Activated T-helper 17 cell treated with anti-CD3 and anti-CD28 coated beads, Interleukin-2, amount 50 U/mL, for 72 hours (primary cell): Measurements from ENCODE around the gene CPSF4. TPM values are rescaled to one million over a fixed set of nuclear protein-coding genes. Genes with fewer than 3 reads are reported as not detected.
"Not testable (repeated sequence)": the region's sequence is repeated elsewhere in the genome, so short reads cannot be mapped to it uniquely, and the experiment has no call there.

Experiments
- ATAC-seq: fragments of 150-1000 bp; cut with Tn5 transposase; replicated peaks from 2 replicates; pipeline ENCODE4 v1.10.0; 2021; ENCODE audit warnings: mild to moderate bottlenecking, moderate library complexity
- H3K27ac Mint-ChIP-seq: one replicate; pipeline ENCODE4 v1.8.0; 2022; ENCODE audit warnings: mixed read lengths
- H3K27me3 Mint-ChIP-seq: one replicate; pipeline ENCODE4 v1.8.0; 2022; ENCODE audit warnings: mixed read lengths
- H3K36me3 Mint-ChIP-seq: one replicate; pipeline ENCODE4 v1.8.0; 2022; ENCODE audit warnings: low read depth, mild to moderate bottlenecking, mixed read lengths
- H3K4me1 Mint-ChIP-seq: one replicate; pipeline ENCODE4 v1.8.0; 2022; ENCODE audit warnings: mixed read lengths
- H3K4me3 Mint-ChIP-seq: one replicate; pipeline ENCODE4 v1.8.0; 2022; ENCODE audit warnings: mild to moderate bottlenecking, mixed read lengths
- H3K9me3 Mint-ChIP-seq: one replicate; pipeline ENCODE4 v1.8.0; 2022; ENCODE audit warnings: mixed read lengths
- total RNA-seq, 2 donors: library from RNA; stranded (reverse); gene quantifications; one replicate each; pipeline ENCODE4 v1.2.3, GENCODE V29; 2022

CPSF4 gene
- total RNA-seq, 2 donors from 2014 or later = 36.8 to 38.9 TPM

GRCh38 chr7:99473315-99473596 lies 34.5 kb downstream of the CPSF4 start:
- no peaks in the 10 kb centered on the region for H3K27me3 Mint-ChIP-seq
- H3K4me3 Mint-ChIP-seq = peak overlapping the region; percentile 89
- H3K36me3 Mint-ChIP-seq = peaks cover 36% of the 10 kb centered on the region
- H3K4me1 Mint-ChIP-seq = peaks cover 17% of the 10 kb centered on the region
- peak overlapping the region; percentile 89 for H3K27ac Mint-ChIP-seq
- peak; percentile 6 for ATAC-seq
- H3K9me3 Mint-ChIP-seq = no peaks in the 10 kb centered on the region

- ATAC-seq = no peak
- no peaks in the 10 kb centered on the region for H3K27me3 Mint-ChIP-seq
- H3K9me3 Mint-ChIP-seq = no peaks in the 10 kb centered on the region
- H3K36me3 Mint-ChIP-seq = peaks cover 55% of the 10 kb centered on the region
- peaks cover 17% of the 10 kb centered on the region for H3K4me1 Mint-ChIP-seq
- H3K27ac Mint-ChIP-seq = no peak overlapping the region
- no peak overlapping the region for H3K4me3 Mint-ChIP-seq
These were observed 37.4 kb downstream of the CPSF4 start for GRCh38 chr7:99476107-99476506.

GRCh38 chr7:99478464-99479440 lies 40.0 kb downstream of the CPSF4 start:
- no peak for ATAC-seq
- Mint-ChIP-seq H3K4me3 (peak overlapping the region; percentile 7), H3K36me3 (peaks cover 66% of the 10 kb centered on the region), H3K4me1 (peaks cover 15% of the 10 kb centered on the region), H3K27ac (peak overlapping the region; percentile 74), H3K9me3 (no peaks in the 10 kb centered on the region), H3K27me3 (no peaks in the 10 kb centered on the region)

GRCh38 chr7:99485094-99485493 lies 46.4 kb downstream of the CPSF4 start:
- Mint-ChIP-seq H3K27ac (peak overlapping the region; percentile 33), H3K27me3 (no peaks in the 10 kb centered on the region), H3K36me3 (peaks cover 66% of the 10 kb centered on the region), H3K4me3 (no peak overlapping the region), H3K9me3 (no peaks in the 10 kb centered on the region), H3K4me1 (peaks cover 5% of the 10 kb centered on the region)
- no peak for ATAC-seq

- Mint-ChIP-seq H3K4me3 (no peak overlapping the region), H3K4me1 (peaks cover 5% of the 10 kb centered on the region), H3K9me3 (peaks cover 3% of the 10 kb centered on the region), H3K36me3 (peaks cover 67% of the 10 kb centered on the region), H3K27me3 (no peaks in the 10 kb centered on the region), H3K27ac (no peak overlapping the region)
- ATAC-seq = no peak
These were observed 50.5 kb downstream of the CPSF4 start for GRCh38 chr7:99489235-99489634.

- Mint-ChIP-seq H3K4me1 (peaks cover 5% of the 10 kb centered on the region), H3K27me3 (no peaks in the 10 kb centered on the region), H3K9me3 (peaks cover 3% of the 10 kb centered on the region), H3K36me3 (peaks cover 69% of the 10 kb centered on the region), H3K27ac (no peak overlapping the region), H3K4me3 (no peak overlapping the region)
- ATAC-seq = no peak
These were observed 52.1 kb downstream of the CPSF4 start for GRCh38 chr7:99490878-99491277.

GRCh38 chr7:99493823-99494222 lies 55.1 kb downstream of the CPSF4 start:
- H3K4me1 Mint-ChIP-seq = peaks cover 14% of the 10 kb centered on the region
- peaks cover 3% of the 10 kb centered on the region for H3K9me3 Mint-ChIP-seq
- H3K4me3 Mint-ChIP-seq = no peak overlapping the region
- H3K36me3 Mint-ChIP-seq = peaks cover 87% of the 10 kb centered on the region
- H3K27me3 Mint-ChIP-seq = no peaks in the 10 kb centered on the region
- ATAC-seq = no peak
- no peak overlapping the region for H3K27ac Mint-ChIP-seq

- peaks cover 8% of the 10 kb centered on the region for H3K4me1 Mint-ChIP-seq
- ATAC-seq = no peak
- peak overlapping the region; percentile 92 for H3K4me3 Mint-ChIP-seq
These were observed 59.2 kb downstream of the CPSF4 start for GRCh38 chr7:99497766-99498545.

GRCh38 chr7:99498546-99498944 lies 59.8 kb downstream of the CPSF4 start:
- H3K27ac Mint-ChIP-seq = peak overlapping the region; percentile 98
- H3K4me3 Mint-ChIP-seq = peak overlapping the region; percentile 92
- H3K4me1 Mint-ChIP-seq = peaks cover 8% of the 10 kb centered on the region
- H3K36me3 Mint-ChIP-seq = peaks cover 66% of the 10 kb centered on the region
- ATAC-seq = no peak
- H3K27me3 Mint-ChIP-seq = no peaks in the 10 kb centered on the region
- H3K9me3 Mint-ChIP-seq = peaks cover 2% of the 10 kb centered on the region

More at GRCh38 chr7:99497766-99498545, 59.2 kb downstream of the CPSF4 start:
- no peaks in the 10 kb centered on the region for H3K27me3 Mint-ChIP-seq
- H3K36me3 Mint-ChIP-seq = peaks cover 72% of the 10 kb centered on the region
- H3K9me3 Mint-ChIP-seq = peaks cover 3% of the 10 kb centered on the region
- peak overlapping the region; percentile 98 for H3K27ac Mint-ChIP-seq

- H3K27me3 Mint-ChIP-seq = no peaks in the 10 kb centered on the region
These were observed 60.6 kb downstream of the CPSF4 start for GRCh38 chr7:99499371-99499720.

GRCh38 chr7:99499721-99500636 lies 61.2 kb downstream of the CPSF4 start, which contains the start of gene ZNF394:
Gene ZNF394, minus strand, starts transcription at chr7:99500281. Its CDS starts 188 bp downstream, at chr7:99500093.
- peak; percentile 56 for ATAC-seq
- H3K27ac Mint-ChIP-seq = peak within 1 kb of the TSS; percentile 98
- H3K9me3 Mint-ChIP-seq = no peaks in the 10 kb centered on the region
- peak within 1 kb of the TSS; percentile 92 for H3K4me3 Mint-ChIP-seq
- peaks cover 52% of the 10 kb centered on the region for H3K36me3 Mint-ChIP-seq
- no peaks in the 10 kb centered on the region for H3K27me3 Mint-ChIP-seq
- H3K4me1 Mint-ChIP-seq = peaks cover 8% of the 10 kb centered on the region

More at GRCh38 chr7:99499371-99499720, 60.6 kb downstream of the CPSF4 start:
- Mint-ChIP-seq H3K4me3 (peak overlapping the region; percentile 92), H3K36me3 (peaks cover 58% of the 10 kb centered on the region), H3K4me1 (peaks cover 8% of the 10 kb centered on the region), H3K9me3 (no peaks in the 10 kb centered on the region), H3K27ac (peak overlapping the region; percentile 98)
- peak; percentile 51 for ATAC-seq

- H3K27me3 Mint-ChIP-seq = no peaks in the 10 kb centered on the region
These were observed 61.9 kb downstream of the CPSF4 start for GRCh38 chr7:99500637-99501009.

GRCh38 chr7:99501236-99501635 lies 62.5 kb downstream of the CPSF4 start:
- not testable (repeated sequence) for H3K27me3 Mint-ChIP-seq, ATAC-seq, H3K9me3 Mint-ChIP-seq
- Mint-ChIP-seq H3K36me3 (peaks cover 46% of the 10 kb centered on the region), H3K4me3 (peak overlapping the region; percentile 92), H3K4me1 (peaks cover 16% of the 10 kb centered on the region), H3K27ac (peak overlapping the region; percentile 98)

More at GRCh38 chr7:99500637-99501009, 61.9 kb downstream of the CPSF4 start:
- H3K27ac Mint-ChIP-seq = peak overlapping the region; percentile 98
- H3K4me3 Mint-ChIP-seq = peak overlapping the region; percentile 92
- H3K9me3 Mint-ChIP-seq = no peaks in the 10 kb centered on the region
- peaks cover 46% of the 10 kb centered on the region for H3K36me3 Mint-ChIP-seq
- no peak for ATAC-seq
- peaks cover 9% of the 10 kb centered on the region for H3K4me1 Mint-ChIP-seq

- peaks cover 31% of the 10 kb centered on the region for H3K36me3 Mint-ChIP-seq
- H3K27me3 Mint-ChIP-seq = no peaks in the 10 kb centered on the region
- ATAC-seq = no peak
- peak overlapping the region; percentile 85 for H3K4me3 Mint-ChIP-seq
- no peaks in the 10 kb centered on the region for H3K9me3 Mint-ChIP-seq
- H3K27ac Mint-ChIP-seq = peak overlapping the region; percentile 91
- peaks cover 14% of the 10 kb centered on the region for H3K4me1 Mint-ChIP-seq
These were observed 65.5 kb downstream of the CPSF4 start for GRCh38 chr7:99504281-99504602.
